ENCODE data around the gene CACNA1D. TPM values are rescaled to one million over a fixed set of nuclear protein-coding genes. Genes with fewer than 3 reads are reported as not detected.

The CACNA1D gene
- 0.19 and 0.85 TPM in 2 replicates for total RNA-seq

DNA sequence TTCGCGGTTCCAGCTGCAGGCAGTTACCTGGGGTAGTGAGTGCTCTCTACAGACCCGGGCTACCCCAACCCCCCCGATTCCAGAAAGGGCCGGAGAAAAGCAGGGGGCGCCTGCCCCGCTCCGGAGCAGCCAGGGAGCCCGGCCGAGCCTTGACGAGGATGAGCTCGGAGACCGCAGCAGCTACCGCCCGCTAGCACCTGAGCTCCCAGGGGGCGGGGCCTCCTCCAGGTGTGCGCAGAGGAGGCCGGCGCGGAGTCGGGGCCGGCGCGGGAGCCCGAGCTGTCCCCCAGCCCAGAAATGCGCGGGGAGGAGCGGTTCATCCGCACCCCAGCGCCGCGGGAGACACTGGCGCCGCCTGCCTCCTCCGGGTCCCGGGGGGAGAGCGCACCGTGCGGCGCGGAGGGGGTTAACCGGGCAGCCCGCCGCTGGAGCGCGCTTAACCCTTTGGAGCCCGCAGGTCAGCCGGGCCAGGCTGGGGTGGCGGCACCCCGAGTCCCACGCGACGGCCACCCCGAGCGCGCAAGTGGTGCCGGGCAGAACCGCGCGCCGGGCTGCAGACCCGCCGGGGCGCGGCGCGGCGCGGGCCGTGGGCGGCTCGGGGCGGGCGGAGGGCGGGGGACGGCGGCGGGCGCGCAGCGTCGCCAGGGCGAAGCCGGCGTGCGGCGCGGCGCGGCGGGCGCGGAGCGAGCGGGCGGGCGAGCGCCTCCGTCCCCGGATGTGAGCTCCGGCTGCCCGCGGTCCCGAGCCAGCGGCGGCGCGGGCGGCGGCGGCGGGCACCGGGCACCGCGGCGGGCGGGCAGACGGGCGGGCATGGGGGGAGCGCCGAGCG is at the start of gene CACNA1D:
TSS of gene CACNA1D (plus strand) at position 649 of the 829 bp plus-strand sequence. CDS start 556 bp downstream, outside the sequence.

DNA sequence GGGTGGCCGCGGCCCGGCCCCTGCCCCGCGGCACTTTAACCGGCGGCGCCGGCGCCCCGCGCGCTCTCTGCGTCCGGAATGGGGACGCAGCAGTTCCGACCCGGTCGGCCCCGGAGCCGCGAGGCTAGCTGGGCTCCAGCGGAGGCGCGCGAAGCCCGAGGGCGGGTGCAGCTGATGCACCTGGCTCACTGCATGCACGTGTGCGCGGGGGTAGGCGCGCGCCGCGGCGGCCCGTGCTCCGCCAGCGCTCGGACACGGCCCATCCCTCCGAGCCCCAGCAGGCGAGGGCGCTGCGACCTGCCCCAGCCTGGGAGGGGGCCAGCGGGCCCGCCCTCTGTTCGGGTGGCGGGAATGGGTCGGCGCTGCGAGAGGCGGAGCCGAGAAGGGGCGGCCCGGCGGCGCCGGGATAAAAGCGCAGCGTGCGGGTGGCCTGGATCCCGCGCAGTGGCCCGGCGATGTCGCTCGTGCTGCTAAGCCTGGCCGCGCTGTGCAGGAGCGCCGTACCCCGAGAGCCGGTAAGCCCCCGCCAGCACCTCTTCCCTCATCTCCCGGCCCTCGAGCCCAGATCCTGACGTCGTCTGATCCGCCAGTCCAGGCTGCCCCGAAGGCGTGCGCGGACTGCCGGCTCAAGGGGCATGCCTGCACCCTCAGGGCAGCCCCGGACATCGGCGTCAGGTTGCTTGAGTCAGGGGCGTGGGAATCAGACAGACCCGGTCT is 351.9 kb downstream of the CACNA1D start, which contains the start of the genes CHDH and IL17RB:
TSS of gene CHDH (minus strand) at position 286 of the 717 bp plus-strand sequence. CDS start 22,411 bp downstream, outside the sequence.
TSS of gene IL17RB (plus strand) at position 435 of the 717 bp plus-strand sequence. CDS start at position 456, 21 bp downstream.

Other genes starting within 250 kb of the CACNA1D start
- gene TKT, start 238.6 kb upstream of the CACNA1D start, total RNA-seq: 288 and 322 TPM in 2 replicates
- gene DCP1A, start 147.1 kb upstream of the CACNA1D start, total RNA-seq: 9.4 and 10.7 TPM in 2 replicates

All from regular cardiac myocyte (primary cell).